Measurements from ENCODE around the gene NRAP.

NRAP gene

GRCh38 chr10:113631684-113632367, 32.0 kb downstream of the NRAP start:
- H3K4me1 Mint-ChIP-seq (ENCODE audit: low read depth) = no peaks in the 10 kb centered on the region
- H3K36me3 Mint-ChIP-seq (ENCODE audit: low read depth) = no peaks in the 10 kb centered on the region
- H3K4me3 Mint-ChIP-seq = no peak overlapping the region

GRCh38 chr10:113630929-113631533, 32.8 kb downstream of the NRAP start:
- peaks cover 27% of the 10 kb centered on the region for H3K27me3 Mint-ChIP-seq
- DNase-seq = no peak
- H3K36me3 Mint-ChIP-seq (ENCODE audit: low read depth) = no peaks in the 10 kb centered on the region
- no peaks in the 10 kb centered on the region for H3K4me1 Mint-ChIP-seq (ENCODE audit: low read depth)
- no peaks in the 10 kb centered on the region for H3K9me3 Mint-ChIP-seq
- no peak overlapping the region for H3K4me3 Mint-ChIP-seq
- no peak overlapping the region for H3K27ac Mint-ChIP-seq

More at GRCh38 chr10:113631684-113632367, 32.0 kb downstream of the NRAP start:
- Mint-ChIP-seq H3K9me3 (no peaks in the 10 kb centered on the region), H3K27ac (no peak overlapping the region), H3K27me3 (peaks cover 26% of the 10 kb centered on the region)
- no peak for DNase-seq

GRCh38 chr10:113628607-113629153, 35.2 kb downstream of the NRAP start:
- Mint-ChIP-seq H3K4me3 (no peak overlapping the region), H3K9me3 (no peaks in the 10 kb centered on the region)

GRCh38 chr10:113627836-113628235, 36.0 kb downstream of the NRAP start:
- Mint-ChIP-seq H3K4me3 (no peak overlapping the region), H3K27ac (no peak overlapping the region), H3K36me3 (ENCODE audit: low read depth) (no peaks in the 10 kb centered on the region), H3K9me3 (no peaks in the 10 kb centered on the region), H3K4me1 (ENCODE audit: low read depth) (no peaks in the 10 kb centered on the region), H3K27me3 (peaks cover 26% of the 10 kb centered on the region)
- DNase-seq = no peak

More at GRCh38 chr10:113628607-113629153, 35.2 kb downstream of the NRAP start:
- no peaks in the 10 kb centered on the region for H3K36me3 Mint-ChIP-seq (ENCODE audit: low read depth)
- H3K4me1 Mint-ChIP-seq (ENCODE audit: low read depth) = no peaks in the 10 kb centered on the region
- no peak overlapping the region for H3K27ac Mint-ChIP-seq
- no peak for DNase-seq
- peaks cover 26% of the 10 kb centered on the region for H3K27me3 Mint-ChIP-seq

- peaks cover 26% of the 10 kb centered on the region for H3K27me3 Mint-ChIP-seq
- no peaks in the 10 kb centered on the region for H3K36me3 Mint-ChIP-seq (ENCODE audit: low read depth)
- no peaks in the 10 kb centered on the region for H3K9me3 Mint-ChIP-seq
- no peaks in the 10 kb centered on the region for H3K4me1 Mint-ChIP-seq (ENCODE audit: low read depth)
- H3K27ac Mint-ChIP-seq = no peak overlapping the region
- no peak for DNase-seq
- H3K4me3 Mint-ChIP-seq = no peak overlapping the region
These were observed 37.0 kb downstream of the NRAP start for GRCh38 chr10:113626809-113627355.

GRCh38 chr10:113625461-113626186, 38.2 kb downstream of the NRAP start:
- Mint-ChIP-seq H3K9me3 (no peaks in the 10 kb centered on the region), H3K27ac (no peak overlapping the region)

GRCh38 chr10:113622831-113623230, 41.0 kb downstream of the NRAP start:
- Mint-ChIP-seq H3K36me3 (ENCODE audit: low read depth) (no peaks in the 10 kb centered on the region), H3K4me1 (ENCODE audit: low read depth) (no peaks in the 10 kb centered on the region), H3K27me3 (peaks cover 45% of the 10 kb centered on the region), H3K4me3 (no peak overlapping the region), H3K9me3 (no peaks in the 10 kb centered on the region), H3K27ac (no peak overlapping the region)
- DNase-seq = no peak

More at GRCh38 chr10:113625461-113626186, 38.2 kb downstream of the NRAP start:
- peaks cover 26% of the 10 kb centered on the region for H3K27me3 Mint-ChIP-seq
- H3K4me1 Mint-ChIP-seq (ENCODE audit: low read depth) = no peaks in the 10 kb centered on the region
- no peak overlapping the region for H3K4me3 Mint-ChIP-seq
- no peaks in the 10 kb centered on the region for H3K36me3 Mint-ChIP-seq (ENCODE audit: low read depth)
- DNase-seq = no peak

GRCh38 chr10:113621799-113622198, 42.0 kb downstream of the NRAP start:
- no peak for DNase-seq
- Mint-ChIP-seq H3K27ac (no peak overlapping the region), H3K36me3 (ENCODE audit: low read depth) (no peaks in the 10 kb centered on the region), H3K4me1 (ENCODE audit: low read depth) (no peaks in the 10 kb centered on the region), H3K27me3 (peaks cover 53% of the 10 kb centered on the region), H3K4me3 (no peak overlapping the region), H3K9me3 (no peaks in the 10 kb centered on the region)

- Mint-ChIP-seq H3K27me3 (peaks cover 55% of the 10 kb centered on the region), H3K4me3 (no peak overlapping the region), H3K27ac (no peak overlapping the region), H3K9me3 (no peaks in the 10 kb centered on the region), H3K4me1 (ENCODE audit: low read depth) (no peaks in the 10 kb centered on the region), H3K36me3 (ENCODE audit: low read depth) (no peaks in the 10 kb centered on the region)
- DNase-seq = no peak
These were observed 42.9 kb downstream of the NRAP start for GRCh38 chr10:113620936-113621335.

- Mint-ChIP-seq H3K27ac (no peak overlapping the region), H3K9me3 (no peaks in the 10 kb centered on the region), H3K4me3 (no peak overlapping the region), H3K4me1 (ENCODE audit: low read depth) (no peaks in the 10 kb centered on the region), H3K36me3 (ENCODE audit: low read depth) (no peaks in the 10 kb centered on the region), H3K27me3 (peaks cover 58% of the 10 kb centered on the region)
- no peak for DNase-seq
These were observed 43.3 kb downstream of the NRAP start for GRCh38 chr10:113620511-113620910.

GRCh38 chr10:113619401-113619800, 44.4 kb downstream of the NRAP start:
- DNase-seq = no peak
- H3K27me3 Mint-ChIP-seq = peaks cover 57% of the 10 kb centered on the region
- no peak overlapping the region for H3K4me3 Mint-ChIP-seq
- no peaks in the 10 kb centered on the region for H3K9me3 Mint-ChIP-seq
- no peaks in the 10 kb centered on the region for H3K4me1 Mint-ChIP-seq (ENCODE audit: low read depth)
- H3K36me3 Mint-ChIP-seq (ENCODE audit: low read depth) = no peaks in the 10 kb centered on the region
- H3K27ac Mint-ChIP-seq = no peak overlapping the region

GRCh38 chr10:113618338-113618737, 45.5 kb downstream of the NRAP start:
- H3K4me1 Mint-ChIP-seq (ENCODE audit: low read depth) = no peaks in the 10 kb centered on the region
- H3K27ac Mint-ChIP-seq = no peak overlapping the region
- H3K9me3 Mint-ChIP-seq = no peaks in the 10 kb centered on the region
- no peaks in the 10 kb centered on the region for H3K36me3 Mint-ChIP-seq (ENCODE audit: low read depth)
- H3K4me3 Mint-ChIP-seq = no peak overlapping the region
- H3K27me3 Mint-ChIP-seq = peaks cover 59% of the 10 kb centered on the region
- DNase-seq = no peak

- H3K27me3 Mint-ChIP-seq = peaks cover 63% of the 10 kb centered on the region
These were observed 46.8 kb downstream of the NRAP start for GRCh38 chr10:113617086-113617485.

GRCh38 chr10:113616244-113617074, 47.4 kb downstream of the NRAP start:
- no peak for DNase-seq
- Mint-ChIP-seq H3K27me3 (peaks cover 63% of the 10 kb centered on the region), H3K4me1 (ENCODE audit: low read depth) (no peaks in the 10 kb centered on the region), H3K27ac (no peak overlapping the region), H3K9me3 (no peaks in the 10 kb centered on the region), H3K36me3 (ENCODE audit: low read depth) (no peaks in the 10 kb centered on the region), H3K4me3 (no peak overlapping the region)

More at GRCh38 chr10:113617086-113617485, 46.8 kb downstream of the NRAP start:
- no peak overlapping the region for H3K4me3 Mint-ChIP-seq
- DNase-seq = no peak
- H3K36me3 Mint-ChIP-seq (ENCODE audit: low read depth) = no peaks in the 10 kb centered on the region
- H3K4me1 Mint-ChIP-seq (ENCODE audit: low read depth) = no peaks in the 10 kb centered on the region
- H3K27ac Mint-ChIP-seq = no peak overlapping the region
- no peaks in the 10 kb centered on the region for H3K9me3 Mint-ChIP-seq
